Superior temporal gyrus (tissue), 1 donor: ENCODE measurements around the gene PTPRN2.
"Not testable (repeated sequence)": the region's sequence is repeated elsewhere in the genome, so short reads cannot be mapped to it uniquely, and the experiment has no call there.

ENCODE experiments used
- DNase-seq: peaks from one replicate; pipeline ENCODE4 v3.0.0-alpha.2; 2016; ENCODE audit errors: extremely low spot score

Gene PTPRN2

GRCh38 chr7:157489870-157490269, 1097.8 kb downstream of the PTPRN2 start:
- DNase-seq = not testable (repeated sequence)
